KMS-11 (cell line): ENCODE data around the gene GTF2A1.

Experiments used
- H2AFZ ChIP-seq: fragments of 200-600 bp; sonication (generic); 2 replicates; pipeline ENCODE4 v1.6.1; 2016; ENCODE audit warnings: antibody characterized with exemption, mixed run types, low read depth
- H3K27ac ChIP-seq: fragments of 200-600 bp; sonication (generic); 2 replicates; pipeline ENCODE4 v1.6.1; 2016; ENCODE audit warnings: mild to moderate bottlenecking, mixed run types
- H3K27me3 ChIP-seq: fragments of 200-600 bp; sonication (generic); 2 replicates; pipeline ENCODE4 v1.6.1; 2017; ENCODE audit warnings: mild to moderate bottlenecking, low read depth, mixed run types, moderate library complexity; ENCODE audit not compliant: insufficient read depth
- H3K36me3 ChIP-seq: fragments of 200-600 bp; sonication (generic); 2 replicates; pipeline ENCODE4 v1.6.1; 2017; ENCODE audit warnings: mild to moderate bottlenecking, mixed run types; ENCODE audit not compliant: insufficient read depth
- H3K4me1 ChIP-seq: fragments of 200-600 bp; sonication (generic); 2 replicates; pipeline ENCODE4 v1.6.1; 2016; ENCODE audit warnings: mild to moderate bottlenecking, low read depth, mixed run types; ENCODE audit not compliant: poor library complexity, severe bottlenecking
- H3K4me2 ChIP-seq: fragments of 200-600 bp; sonication (generic); 2 replicates; pipeline ENCODE4 v1.7.0; 2016; ENCODE audit warnings: mild to moderate bottlenecking, mixed run types
- H3K4me3 ChIP-seq: fragments of 200-600 bp; sonication (generic); IDR thresholded peaks from 2 replicates; pipeline ENCODE4 v1.6.1; 2017; ENCODE audit warnings: low read depth, low read length, mixed read lengths; ENCODE audit not compliant: insufficient read depth
- H3K79me2 ChIP-seq: fragments of 200-600 bp; sonication (generic); 2 replicates; pipeline ENCODE4 v1.6.1; 2016; ENCODE audit warnings: low read depth, mixed run types; ENCODE audit not compliant: insufficient read depth
- H3K9ac ChIP-seq: fragments of 200-600 bp; sonication (generic); 2 replicates; pipeline ENCODE4 v1.6.1; 2016; ENCODE audit warnings: mild to moderate bottlenecking, mixed run types
- H4K20me1 ChIP-seq: fragments of 200-600 bp; sonication (generic); 2 replicates; pipeline ENCODE4 v1.6.1; 2016; ENCODE audit warnings: mild to moderate bottlenecking, mixed run types; ENCODE audit not compliant: insufficient read depth
- TF ChIP-seq, protein P1 (sequence below): fragments of 200-600 bp; sonication (generic); conservative IDR thresholded peaks from 2 replicates; pipeline ENCODE4 v1.6.1; 2017; ENCODE audit warnings: low read depth, mild to moderate bottlenecking, antibody characterized with exemption, low read length, moderate library complexity, mixed read lengths

The GTF2A1 gene

GRCh38 chr14:81169267-81169666 is 51.5 kb downstream of the GTF2A1 start:
- no peaks in the 10 kb centered on the region for H4K20me1 ChIP-seq
- TF ChIP-seq, protein P1, sequence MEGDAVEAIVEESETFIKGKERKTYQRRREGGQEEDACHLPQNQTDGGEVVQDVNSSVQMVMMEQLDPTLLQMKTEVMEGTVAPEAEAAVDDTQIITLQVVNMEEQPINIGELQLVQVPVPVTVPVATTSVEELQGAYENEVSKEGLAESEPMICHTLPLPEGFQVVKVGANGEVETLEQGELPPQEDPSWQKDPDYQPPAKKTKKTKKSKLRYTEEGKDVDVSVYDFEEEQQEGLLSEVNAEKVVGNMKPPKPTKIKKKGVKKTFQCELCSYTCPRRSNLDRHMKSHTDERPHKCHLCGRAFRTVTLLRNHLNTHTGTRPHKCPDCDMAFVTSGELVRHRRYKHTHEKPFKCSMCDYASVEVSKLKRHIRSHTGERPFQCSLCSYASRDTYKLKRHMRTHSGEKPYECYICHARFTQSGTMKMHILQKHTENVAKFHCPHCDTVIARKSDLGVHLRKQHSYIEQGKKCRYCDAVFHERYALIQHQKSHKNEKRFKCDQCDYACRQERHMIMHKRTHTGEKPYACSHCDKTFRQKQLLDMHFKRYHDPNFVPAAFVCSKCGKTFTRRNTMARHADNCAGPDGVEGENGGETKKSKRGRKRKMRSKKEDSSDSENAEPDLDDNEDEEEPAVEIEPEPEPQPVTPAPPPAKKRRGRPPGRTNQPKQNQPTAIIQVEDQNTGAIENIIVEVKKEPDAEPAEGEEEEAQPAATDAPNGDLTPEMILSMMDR: no peak
- no peaks in the 10 kb centered on the region for H3K36me3 ChIP-seq
- H3K79me2 ChIP-seq: no peaks in the 10 kb centered on the region
- H3K4me1 ChIP-seq: peaks cover 27% of the 10 kb centered on the region
- no peak overlapping the region for H3K4me3 ChIP-seq
- peak overlapping the region; percentile 81; the same call in 1 of the 2 replicates for H2AFZ ChIP-seq
- no peaks in the 10 kb centered on the region for H3K27me3 ChIP-seq
- peak overlapping the region; percentile 78 for H3K4me2 ChIP-seq
- H3K27ac ChIP-seq: no peak overlapping the region
- no peak overlapping the region; the same call in 1 of the 2 replicates for H3K9ac ChIP-seq

DNA sequence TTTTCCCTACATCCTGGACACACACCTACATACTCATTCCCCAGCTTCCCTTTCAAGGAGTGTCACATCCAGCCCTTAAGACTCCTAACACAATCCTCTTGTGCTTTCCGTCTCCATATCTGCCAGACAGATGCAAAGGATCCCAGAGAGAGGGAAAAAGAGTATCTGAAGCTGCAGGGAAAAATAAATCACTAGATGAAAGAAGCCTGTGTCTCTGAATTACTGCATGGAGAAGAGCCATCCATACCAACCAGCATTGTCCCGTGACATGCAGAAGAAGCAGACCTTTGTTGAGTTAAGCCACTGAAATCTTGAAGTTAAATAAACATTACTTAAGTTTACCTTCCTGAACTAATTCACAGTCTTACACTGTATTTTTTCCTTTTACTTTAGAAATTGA is 54.6 kb downstream of the GTF2A1 start:
- no peak overlapping the region for H3K27ac ChIP-seq
- no peak overlapping the region for H3K4me3 ChIP-seq
- H2AFZ ChIP-seq: no peak overlapping the region
- no peak overlapping the region for H3K4me2 ChIP-seq
- H3K27me3 ChIP-seq: no peaks in the 10 kb centered on the region
- TF ChIP-seq, protein P1: no peak
- no peak overlapping the region for H3K9ac ChIP-seq
- no peaks in the 10 kb centered on the region for H3K36me3 ChIP-seq
- H3K4me1 ChIP-seq: peaks cover 21% of the 10 kb centered on the region
- no peaks in the 10 kb centered on the region for H4K20me1 ChIP-seq
- no peaks in the 10 kb centered on the region for H3K79me2 ChIP-seq

GRCh38 chr14:81165188-81165587 is 55.6 kb downstream of the GTF2A1 start:
- Histone ChIP-seq H3K4me3 (no peak overlapping the region), H3K4me2 (no peak overlapping the region), H3K36me3 (no peaks in the 10 kb centered on the region), H3K4me1 (peaks cover 16% of the 10 kb centered on the region), H3K27ac (no peak overlapping the region), H4K20me1 (no peaks in the 10 kb centered on the region), H3K79me2 (no peaks in the 10 kb centered on the region), H3K9ac (no peak overlapping the region), H3K27me3 (no peaks in the 10 kb centered on the region), H2AFZ (no peak overlapping the region)
- TF ChIP-seq, protein P1: no peak

- Histone ChIP-seq H3K9ac (no peak overlapping the region), H2AFZ (no peak overlapping the region), H3K27me3 (no peaks in the 10 kb centered on the region), H4K20me1 (no peaks in the 10 kb centered on the region), H3K4me3 (no peak overlapping the region), H3K79me2 (no peaks in the 10 kb centered on the region), H3K36me3 (no peaks in the 10 kb centered on the region), H3K4me1 (peaks cover 12% of the 10 kb centered on the region), H3K4me2 (no peak overlapping the region), H3K27ac (no peak overlapping the region)
- TF ChIP-seq, protein P1: peak; percentile 73
Observed at GRCh38 chr14:81164167-81164774, 56.5 kb downstream of the GTF2A1 start.
